Mesenteric fat pad (tissue), 1 donor: Measurements from ENCODE around the gene BZW1. TPM values are rescaled to one million over a fixed set of nuclear protein-coding genes. Genes with fewer than 3 reads are reported as not detected.

Experiments
- DNase-seq: peaks from one replicate; pipeline ENCODE4 v3.0.0-alpha.2; 2020; ENCODE audit warnings: low spot score
- total RNA-seq: library from RNA; stranded (reverse); fragmentation: NEBNext Ultra II Directional; extraction: Animal tissue kit (Norgen Biotek cat#: 25700); gene quantifications from one replicate; pipeline ENCODE4 v1.2.1, GENCODE V29; 2021
- donor health status: DM: yes; HTN: yes; CAD: no.

BZW1 gene
- total RNA-seq, 1 donor from 2014 or later = 332 TPM

- no peak for DNase-seq
Observed at GRCh38 chr2:200873560-200873959, 61.9 kb downstream of the BZW1 start.

Other genes starting within 250 kb of the BZW1 start
- 220 TPM for gene AOX1, start 225.9 kb upstream of the BZW1 start, total RNA-seq
- 105 TPM for gene CLK1, start 52.7 kb downstream of the BZW1 start, total RNA-seq
- gene PPIL3, start 77.2 kb downstream of the BZW1 start, total RNA-seq = 19.8 TPM
- gene NIF3L1, start 77.5 kb downstream of the BZW1 start, total RNA-seq = 13.7 TPM
- 25.2 TPM for gene ORC2, start 151.8 kb downstream of the BZW1 start, total RNA-seq